Immature natural killer cell (primary cell): Measurements from ENCODE around the gene CDV3. TPM values are rescaled to one million over a fixed set of nuclear protein-coding genes. Genes with fewer than 3 reads are reported as not detected.

Source experiments
- DNase-seq, 3 donors: peaks; one replicate each; pipeline ENCODE4 v3.0.0; 2022; ENCODE audit warnings: mixed read lengths in 1 of 3
- H3K27ac Mint-ChIP-seq, 6 donors: one replicate each; pipeline ENCODE4 v1.8.0; 2020; ENCODE audit warnings: mixed read lengths in 6 of 6, mild to moderate bottlenecking in 5 of 6, inconsistent platforms in 4 of 6, moderate library complexity in 3 of 6
- H3K27me3 Mint-ChIP-seq, 3 donors: one replicate each; pipeline ENCODE4 v1.8.0; 2020 to 2021; ENCODE audit warnings: low read depth in 3 of 3, mild to moderate bottlenecking in 3 of 3, mixed read lengths in 3 of 3, moderate library complexity in 3 of 3, inconsistent platforms in 1 of 3
- H3K36me3 Mint-ChIP-seq, 3 donors: one replicate each; pipeline ENCODE4 v1.8.0; 2020; ENCODE audit warnings: mixed read lengths in 3 of 3, inconsistent platforms in 2 of 3, mild to moderate bottlenecking in 2 of 3
- H3K4me1 Mint-ChIP-seq, 2 donors: one replicate each; pipeline ENCODE4 v1.8.0; 2020; ENCODE audit warnings: inconsistent platforms in 2 of 2, mild to moderate bottlenecking in 2 of 2, mixed read lengths in 2 of 2, moderate library complexity in 1 of 2
- H3K4me3 Mint-ChIP-seq, 5 donors: one replicate each; pipeline ENCODE4 v1.8.0; 2020; ENCODE audit warnings: mild to moderate bottlenecking in 5 of 5, mixed read lengths in 5 of 5, inconsistent platforms in 3 of 5, moderate library complexity in 3 of 5
- H3K9me3 Mint-ChIP-seq, 6 donors: one replicate each; pipeline ENCODE4 v1.8.0; 2020; ENCODE audit warnings: mild to moderate bottlenecking in 6 of 6, mixed read lengths in 6 of 6, inconsistent platforms in 4 of 6, moderate library complexity in 3 of 6
- polyA plus RNA-seq, 3 donors: library from polyadenylated mRNA; unstranded; fragments of 300-500 nt; fragmentation: Illumina TruSeq; gene quantifications; one replicate each; pipeline ENCODE4 v1.2.3, GENCODE V29; 2021

CDV3 gene
- polyA plus RNA-seq, 3 donors from 2014 or later, result 29.4 to 44.4 (median 30.9) TPM

- DNase-seq, result peak; percentile 100
- Mint-ChIP-seq H3K4me1 (peaks cover 52 to 64% of the 10 kb centered on the region in 2 donors), H3K27ac (peak overlapping the region; percentile 97 to 100 (median 99)), H3K4me3 (peak overlapping the region; percentile 81 to 96 (median 89)), H3K36me3 (peaks cover 13 to 19% (median 13%) of the 10 kb centered on the region in 3 donors), H3K27me3 (peaks cover 12 to 17% (median 13%) of the 10 kb centered on the region in 3 donors), H3K9me3 (no peaks in the 10 kb centered on the region)
Measured at GRCh38 chr3:133573054-133573628, 345 bp upstream of the CDV3 start.

- peaks cover 64 to 76% of the 10 kb centered on the region in 2 donors for H3K4me1 Mint-ChIP-seq
Measured at GRCh38 chr3:133574260-133574881, 885 bp downstream of the CDV3 start.

DNA sequence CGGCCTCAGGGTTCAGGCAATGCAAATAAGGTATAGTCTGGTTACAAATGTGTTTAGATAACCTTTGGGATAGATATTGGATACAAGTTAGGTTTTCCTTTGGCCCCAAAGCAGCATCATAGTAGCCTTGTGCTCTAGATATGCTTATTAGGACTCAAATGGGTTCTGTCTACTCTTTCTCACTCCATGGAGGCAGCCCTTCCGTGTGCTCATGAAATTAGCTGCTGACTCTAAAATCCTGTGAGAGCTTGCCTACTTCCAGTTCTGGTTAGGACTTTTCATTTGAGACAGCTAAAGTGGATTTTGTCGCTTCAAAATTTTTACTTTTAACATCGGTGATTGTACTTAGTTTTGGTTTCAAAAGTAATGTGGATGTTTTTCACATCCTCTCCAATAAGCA, 1.6 kb downstream of the CDV3 start:
- peaks cover 12 to 17% (median 13%) of the 10 kb centered on the region in 3 donors for H3K27me3 Mint-ChIP-seq
- peaks cover 70 to 84% of the 10 kb centered on the region in 2 donors for H3K4me1 Mint-ChIP-seq
- H3K4me3 Mint-ChIP-seq, result peak overlapping the region; percentile 94 to 99 (median 97)
- peak overlapping the region; percentile 98 to 100 (median 99) for H3K27ac Mint-ChIP-seq
- peaks cover 17 to 21% (median 18%) of the 10 kb centered on the region in 3 donors for H3K36me3 Mint-ChIP-seq
- no peaks in the 10 kb centered on the region for H3K9me3 Mint-ChIP-seq
- no peak for DNase-seq

More at GRCh38 chr3:133574260-133574881, 885 bp downstream of the CDV3 start:
- peaks cover 12 to 17% (median 13%) of the 10 kb centered on the region in 3 donors for H3K27me3 Mint-ChIP-seq
- peak overlapping the region; percentile 98 to 100 (median 99) for H3K27ac Mint-ChIP-seq
- peak; percentile 87 to 88 (median 87) for DNase-seq
- H3K9me3 Mint-ChIP-seq, result no peaks in the 10 kb centered on the region
- H3K36me3 Mint-ChIP-seq, result peaks cover 17 to 19% (median 17%) of the 10 kb centered on the region in 3 donors
- peak overlapping the region; percentile 94 to 99 (median 97) for H3K4me3 Mint-ChIP-seq

- Mint-ChIP-seq H3K36me3 (peaks cover 17 to 23% (median 20%) of the 10 kb centered on the region in 3 donors), H3K9me3 (no peaks in the 10 kb centered on the region), H3K4me3 (peak overlapping the region; percentile 94 to 99 (median 97)), H3K27me3 (peaks cover 11 to 17% (median 12%) of the 10 kb centered on the region in 3 donors), H3K4me1 (peaks cover 72 to 87% of the 10 kb centered on the region in 2 donors), H3K27ac (peak overlapping the region; percentile 79 to 100 (median 98))
- no peak for DNase-seq
Measured at GRCh38 chr3:133576169-133576568, 2.7 kb downstream of the CDV3 start.

- no peak for DNase-seq
- Mint-ChIP-seq H3K4me1 (peaks cover 72 to 93% of the 10 kb centered on the region in 2 donors), H3K4me3 (peak overlapping the region in 4 of 5 donors; percentile 16 to 56 (median 36)), H3K36me3 (peaks cover 20 to 37% (median 28%) of the 10 kb centered on the region in 3 donors), H3K27ac (peak overlapping the region in 4 of 6 donors; percentile 14 to 74 (median 51)), H3K9me3 (no peaks in the 10 kb centered on the region), H3K27me3 (peaks cover 6 to 12% (median 10%) of the 10 kb centered on the region in 3 donors)
Measured at GRCh38 chr3:133578548-133579191, 5.2 kb downstream of the CDV3 start.

DNA sequence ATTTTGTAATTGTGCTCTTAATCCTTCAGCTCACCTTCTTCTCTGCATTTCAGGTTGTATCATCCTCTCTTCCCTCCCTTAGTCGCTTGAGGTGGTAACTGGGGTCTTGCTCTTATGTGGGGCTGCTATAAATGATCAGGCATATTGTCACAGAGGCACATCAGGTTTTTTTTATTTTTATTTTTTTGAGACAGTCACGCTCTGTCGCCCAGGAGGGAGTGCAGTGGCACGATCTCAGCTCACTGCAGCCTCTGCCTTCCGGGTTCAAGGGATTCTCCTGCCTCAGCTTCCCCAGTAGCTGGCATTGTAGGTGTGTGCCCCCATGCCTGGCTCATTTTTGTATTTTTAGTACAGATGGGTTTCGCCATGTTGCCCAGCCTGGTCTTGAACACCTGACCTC, 9.9 kb downstream of the CDV3 start:
- peaks cover 38 to 60% of the 10 kb centered on the region in 2 donors for H3K4me1 Mint-ChIP-seq
- peaks cover 0 to 10% (median 0%) of the 10 kb centered on the region in 3 donors for H3K27me3 Mint-ChIP-seq
- no peak overlapping the region for H3K4me3 Mint-ChIP-seq

DNA sequence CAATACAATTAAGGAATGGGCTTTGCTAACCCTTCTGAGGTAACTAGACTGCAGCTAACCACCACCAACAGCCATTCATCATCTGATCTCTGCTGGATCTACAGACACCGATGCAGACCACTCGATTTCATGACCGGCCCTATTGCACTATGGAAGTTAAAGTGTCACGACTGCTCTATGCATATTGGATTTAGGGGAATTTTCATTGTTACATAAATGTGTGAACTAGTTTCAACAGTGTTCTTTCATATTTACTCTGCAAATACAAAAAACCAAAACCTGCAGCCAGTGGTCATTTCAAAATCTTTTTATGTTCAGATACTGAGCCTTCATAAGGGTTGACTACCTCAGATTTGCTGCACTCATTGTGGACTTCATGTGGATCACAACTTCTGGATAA, 14.5 kb downstream of the CDV3 start:
- Mint-ChIP-seq H3K27me3 (peaks cover 0 to 8% (median 3%) of the 10 kb centered on the region in 3 donors), H3K27ac (peak overlapping the region in 4 of 6 donors; percentile 13 to 75 (median 35)), H3K4me3 (no peak overlapping the region), H3K4me1 (peaks cover 11 to 30% of the 10 kb centered on the region in 2 donors), H3K9me3 (no peaks in the 10 kb centered on the region), H3K36me3 (peaks cover 3 to 42% (median 27%) of the 10 kb centered on the region in 3 donors)
- no peak for DNase-seq

More for the DNA sequence above, 9.9 kb downstream of the CDV3 start:
- peak overlapping the region in 1 of 6 donors; percentile 46 for H3K27ac Mint-ChIP-seq
- H3K9me3 Mint-ChIP-seq, result no peaks in the 10 kb centered on the region
- peaks cover 9 to 41% (median 30%) of the 10 kb centered on the region in 3 donors for H3K36me3 Mint-ChIP-seq
- no peak for DNase-seq

GRCh38 chr3:133588784-133589465, 15.4 kb downstream of the CDV3 start:
- peaks cover 5 to 22% of the 10 kb centered on the region in 2 donors for H3K4me1 Mint-ChIP-seq
- H3K9me3 Mint-ChIP-seq, result no peaks in the 10 kb centered on the region
- H3K4me3 Mint-ChIP-seq, result no peak overlapping the region
- peak overlapping the region in 5 of 6 donors; percentile 12 to 77 (median 58) for H3K27ac Mint-ChIP-seq
- peaks cover 3 to 34% (median 20%) of the 10 kb centered on the region in 3 donors for H3K36me3 Mint-ChIP-seq
- peaks cover 0 to 6% (median 3%) of the 10 kb centered on the region in 3 donors for H3K27me3 Mint-ChIP-seq
- DNase-seq, result no peak

- peak overlapping the region in 4 of 6 donors; percentile 23 to 77 (median 40) for H3K27ac Mint-ChIP-seq
- peaks cover 3 to 29% (median 20%) of the 10 kb centered on the region in 3 donors for H3K36me3 Mint-ChIP-seq
- H3K4me1 Mint-ChIP-seq, result peaks cover 5 to 22% of the 10 kb centered on the region in 2 donors
- H3K4me3 Mint-ChIP-seq, result no peak overlapping the region
- DNase-seq, result no peak
- peaks cover 0 to 6% (median 3%) of the 10 kb centered on the region in 3 donors for H3K27me3 Mint-ChIP-seq
- no peaks in the 10 kb centered on the region for H3K9me3 Mint-ChIP-seq
Measured at GRCh38 chr3:133589503-133589902, 16.0 kb downstream of the CDV3 start.

GRCh38 chr3:133591271-133591742, 17.8 kb downstream of the CDV3 start:
- peaks cover 5 to 22% of the 10 kb centered on the region in 2 donors for H3K4me1 Mint-ChIP-seq
- H3K36me3 Mint-ChIP-seq, result peaks cover 3 to 23% (median 20%) of the 10 kb centered on the region in 3 donors
- H3K27ac Mint-ChIP-seq, result peak overlapping the region in 3 of 6 donors; percentile 49 to 66 (median 62)
- peaks cover 0 to 3% (median 3%) of the 10 kb centered on the region in 3 donors for H3K27me3 Mint-ChIP-seq
- no peak overlapping the region for H3K4me3 Mint-ChIP-seq
- DNase-seq, result no peak
- H3K9me3 Mint-ChIP-seq, result no peaks in the 10 kb centered on the region

DNA sequence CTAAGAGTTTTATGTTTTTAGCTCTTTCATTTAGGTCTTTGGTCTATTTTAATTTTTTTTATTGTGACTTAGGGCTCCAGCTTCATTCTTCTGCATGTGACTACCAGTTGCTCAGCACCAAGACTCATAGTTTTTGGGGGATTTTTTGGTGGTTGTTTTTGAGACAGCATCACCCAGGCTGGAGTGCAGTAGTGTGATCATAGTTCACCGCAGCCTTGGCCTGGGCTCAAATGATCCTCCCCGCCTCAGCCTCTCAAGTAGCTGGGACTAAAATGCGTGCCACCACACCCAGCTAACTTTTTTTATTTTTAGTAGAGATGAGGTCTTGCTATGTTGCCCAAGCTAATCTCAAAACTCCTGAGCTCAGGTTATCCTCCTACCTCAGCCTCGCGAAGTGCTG, 19.4 kb downstream of the CDV3 start:
- Mint-ChIP-seq H3K9me3 (no peaks in the 10 kb centered on the region), H3K36me3 (peaks cover 2 to 20% (median 12%) of the 10 kb centered on the region in 3 donors), H3K4me3 (no peak overlapping the region), H3K27me3 (peaks cover 0 to 3% (median 3%) of the 10 kb centered on the region in 3 donors), H3K4me1 (peaks cover 5 to 21% of the 10 kb centered on the region in 2 donors), H3K27ac (peak overlapping the region in 5 of 6 donors; percentile 10 to 46 (median 35))
- DNase-seq, result peak in 1 of 3 donors; percentile 29

DNA sequence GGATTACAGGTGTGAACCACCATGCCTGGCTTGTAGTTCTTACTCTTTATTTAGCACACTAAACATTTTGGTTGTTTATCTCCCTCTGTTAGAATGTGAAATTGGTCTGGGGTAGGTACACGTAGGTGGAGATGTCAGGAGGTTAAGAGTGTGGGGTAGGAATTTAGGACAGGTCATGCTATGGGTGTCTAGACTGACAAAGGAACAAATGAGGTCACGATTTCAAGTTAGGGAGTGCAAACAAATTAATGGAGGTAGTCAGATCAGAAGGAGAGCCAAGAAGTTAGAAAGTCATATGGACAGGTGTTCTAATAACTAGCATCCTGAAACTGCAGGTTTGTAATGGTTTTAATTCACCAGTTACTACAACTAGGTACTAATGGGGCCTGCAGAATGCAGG, 19.8 kb downstream of the CDV3 start:
- DNase-seq, result no peak
- Mint-ChIP-seq H3K27me3 (peaks cover 0 to 3% (median 3%) of the 10 kb centered on the region in 3 donors), H3K4me3 (no peak overlapping the region), H3K4me1 (peaks cover 5 to 17% of the 10 kb centered on the region in 2 donors), H3K27ac (peak overlapping the region; percentile 0 to 78 (median 36)), H3K9me3 (no peaks in the 10 kb centered on the region), H3K36me3 (peaks cover 6 to 20% (median 9%) of the 10 kb centered on the region in 3 donors)

DNA sequence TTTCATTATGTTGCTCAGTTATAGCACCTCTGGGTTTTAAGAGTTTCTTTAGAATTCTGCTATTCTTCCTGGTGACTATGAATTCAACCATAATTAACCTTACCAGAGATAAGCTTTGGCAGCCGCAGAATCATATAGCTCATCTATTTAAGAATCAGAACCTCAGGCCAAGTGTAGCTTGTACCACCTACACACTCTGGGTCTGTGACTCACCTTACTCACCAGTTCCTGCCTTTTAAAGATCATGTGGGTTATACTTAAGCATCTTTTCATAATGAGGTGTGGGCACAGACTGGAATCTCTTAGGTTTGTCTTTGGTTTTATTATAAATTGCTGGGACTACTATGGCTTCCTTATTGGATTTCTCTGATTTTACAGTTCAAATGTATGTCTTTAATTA, 21.9 kb downstream of the CDV3 start:
- no peak overlapping the region for H3K4me3 Mint-ChIP-seq
- DNase-seq, result no peak
- H3K36me3 Mint-ChIP-seq, result peaks cover 7 to 11% (median 9%) of the 10 kb centered on the region in 3 donors
- no peaks in the 10 kb centered on the region for H3K4me1 Mint-ChIP-seq
- no peaks in the 10 kb centered on the region for H3K9me3 Mint-ChIP-seq
- no peaks in the 10 kb centered on the region for H3K27me3 Mint-ChIP-seq
- H3K27ac Mint-ChIP-seq, result peak overlapping the region in 2 of 6 donors; percentile 4 to 18
